ENCODE data around the gene EIF4G3. TPM values are rescaled to one million over a fixed set of nuclear protein-coding genes. Genes with fewer than 3 reads are reported as not detected.

Gene EIF4G3
- total and polyA plus RNA-seq, 12 donors, result 13.3 to 50.2 (median 36.1) TPM

- H3K4me3 ChIP-seq, result peak overlapping the region; percentile 63 to 99 (median 94)
- ATAC-seq (no peak), DNase-seq (no peak)
- H3K27me3 ChIP-seq, result no peaks in the 10 kb centered on the region
- intact Hi-C loops (cut with DNase I), result loop anchor here in 2 of 10 donors (10.0 kb wide), 2 partner anchors 93 to 407 kb away; no protein-coding TSS in a partner anchor
- H3K27ac ChIP-seq, result peak overlapping the region; percentile 90 to 99 (median 98)
- 44 to 47% methylated on average over 22 of the region's 22 CpGs for WGBS, 2 donors
- TF ChIP-seq CTCF (IDR thresholded peaks at IDR 0.05), result no peak
- H3K36me3 ChIP-seq, result no peaks in the 10 kb centered on the region
- H3K9me3 ChIP-seq, result no peaks in the 10 kb centered on the region
- H3K4me1 ChIP-seq, result peaks cover 0 to 36% (median 34%) of the 10 kb centered on the region in 9 donors
Observed at GRCh38 chr1:20787840-20788795, 388.6 kb downstream of the EIF4G3 start.

- DNase-seq (peak; percentile 79 to 85), ATAC-seq (peak; percentile 59 to 91 (median 73))
- intact Hi-C loops (cut with DNase I), result loop anchor here in 2 of 10 donors (10.0 kb wide), 2 partner anchors 92 to 408 kb away; no protein-coding TSS in a partner anchor
- no peak for TF ChIP-seq CTCF (IDR thresholded peaks at IDR 0.05)
- H3K4me1 ChIP-seq, result peaks cover 0 to 44% (median 34%) of the 10 kb centered on the region in 9 donors
- peak within 1 kb of the TSS; percentile 63 to 99 (median 94) for H3K4me3 ChIP-seq
- H3K27me3 ChIP-seq, result no peaks in the 10 kb centered on the region
- no peaks in the 10 kb centered on the region for H3K36me3 ChIP-seq
- peak within 1 kb of the TSS; percentile 90 to 99 (median 98) for H3K27ac ChIP-seq
- H3K9me3 ChIP-seq, result no peaks in the 10 kb centered on the region
- 0 to 1% methylated on average over 63 to 98 of the region's 99 CpGs for WGBS, 2 donors
Observed at GRCh38 chr1:20787029-20787839, 389.5 kb downstream of the EIF4G3 start, which contains the start of gene HP1BP3. HP1BP3 (minus strand) TSS chr1:20787307; CDS start chr1:20780440, 6,867 bp downstream.

- peak overlapping the region; percentile 63 to 99 (median 94) for H3K4me3 ChIP-seq
- H3K4me1 ChIP-seq, result peaks cover 0 to 52% (median 38%) of the 10 kb centered on the region in 9 donors
- DNase-seq, result peak; percentile 93 to 97
- ATAC-seq, result peak; percentile 94 to 97 (median 96)
- no peaks in the 10 kb centered on the region for H3K36me3 ChIP-seq
- intact Hi-C loops (cut with DNase I), result loop anchor here in 2 of 10 donors (10.0 kb wide), 2 partner anchors 92 to 408 kb away; no protein-coding TSS in a partner anchor
- H3K27ac ChIP-seq, result peak overlapping the region; percentile 90 to 99 (median 98)
- 0% methylated on average over 90 to 102 of the region's 102 CpGs for WGBS, 2 donors
- no peaks in the 10 kb centered on the region for H3K27me3 ChIP-seq
- H3K9me3 ChIP-seq, result no peaks in the 10 kb centered on the region
- no peak for TF ChIP-seq CTCF (IDR thresholded peaks at IDR 0.05)
Observed at GRCh38 chr1:20786253-20787028, 390.3 kb downstream of the EIF4G3 start.
